OCI-M2 (cell line): Measurements from ENCODE around the gene IFI30.

Experiments
- DNase-seq: peaks from one replicate; lab custom pipeline; 2025; ENCODE audit not compliant: unreplicated experiment; lab: John Stamatoyannopoulos, UW

Gene IFI30

GRCh38 chr19:18223860-18224524 lies 50.4 kb downstream of the IFI30 start:
- peak; percentile 79 for DNase-seq

GRCh38 chr19:18224525-18225354 lies 51.1 kb downstream of the IFI30 start:
- peak; percentile 90 for DNase-seq

GRCh38 chr19:18225355-18225701 lies 51.7 kb downstream of the IFI30 start:
- no peak for DNase-seq

GRCh38 chr19:18225702-18226468 lies 52.3 kb downstream of the IFI30 start, which contains the start of gene PDE4C:
Gene PDE4C (minus strand): TSS chr19:18226438. CDS start chr19:18226415, 23 bp downstream.
- no peak for DNase-seq

GRCh38 chr19:18226956-18227780 lies 53.6 kb downstream of the IFI30 start:
- no peak for DNase-seq
